Tibial nerve (tissue), 4 donors: ENCODE data around the gene PKHD1.

Experiments
- EP300 ChIP-seq, 2 donors: sonication (generic); formaldehyde crosslinking; IDR thresholded peaks; one replicate each; pipeline ENCODE4 v1.6.1; 2017; ENCODE audit warnings: antibody characterized with exemption in 2 of 2, mild to moderate bottlenecking in 1 of 2
- POLR2A ChIP-seq, 2 donors: fragments of 450-650 bp; IDR thresholded peaks; one replicate each; pipeline ENCODE4 v1.6.1; 2017; ENCODE audit warnings: antibody characterized with exemption in 2 of 2, mild to moderate bottlenecking in 2 of 2, moderate library complexity in 2 of 2
- TF ChIP-seq, protein P1 (sequence below), 5 experiments: fragments of 200-600 bp in 3 of 5; fragments of 450-650 bp in 2 of 5; sonication (generic) in 3 of 5; IDR thresholded peaks; one replicate each; pipeline ENCODE4 v1.5.1; 2016 to 2019; ENCODE audit warnings: antibody characterized with exemption in 5 of 5, mild to moderate bottlenecking in 3 of 5, moderate library complexity in 2 of 5

DNA sequence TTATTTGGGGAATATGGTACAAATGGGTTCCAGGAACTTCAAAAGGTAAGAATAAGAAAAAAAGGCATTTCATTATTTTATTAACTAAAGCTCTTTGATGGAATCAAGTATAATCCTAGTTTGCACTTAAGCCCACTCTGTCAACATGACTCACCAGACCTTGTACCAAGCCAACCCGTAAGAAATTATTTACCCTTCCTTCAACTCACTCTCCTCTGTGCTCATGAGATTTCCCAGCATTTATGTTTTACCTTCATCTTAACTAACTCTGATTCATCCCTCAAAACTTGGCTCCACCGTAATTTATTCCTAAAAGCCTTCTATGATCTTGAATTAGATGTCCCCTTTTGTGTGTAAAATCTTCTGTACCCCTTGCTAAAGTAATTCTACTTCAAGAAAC is 308.7 kb downstream of the PKHD1 start:
- TF ChIP-seq, protein P1, sequence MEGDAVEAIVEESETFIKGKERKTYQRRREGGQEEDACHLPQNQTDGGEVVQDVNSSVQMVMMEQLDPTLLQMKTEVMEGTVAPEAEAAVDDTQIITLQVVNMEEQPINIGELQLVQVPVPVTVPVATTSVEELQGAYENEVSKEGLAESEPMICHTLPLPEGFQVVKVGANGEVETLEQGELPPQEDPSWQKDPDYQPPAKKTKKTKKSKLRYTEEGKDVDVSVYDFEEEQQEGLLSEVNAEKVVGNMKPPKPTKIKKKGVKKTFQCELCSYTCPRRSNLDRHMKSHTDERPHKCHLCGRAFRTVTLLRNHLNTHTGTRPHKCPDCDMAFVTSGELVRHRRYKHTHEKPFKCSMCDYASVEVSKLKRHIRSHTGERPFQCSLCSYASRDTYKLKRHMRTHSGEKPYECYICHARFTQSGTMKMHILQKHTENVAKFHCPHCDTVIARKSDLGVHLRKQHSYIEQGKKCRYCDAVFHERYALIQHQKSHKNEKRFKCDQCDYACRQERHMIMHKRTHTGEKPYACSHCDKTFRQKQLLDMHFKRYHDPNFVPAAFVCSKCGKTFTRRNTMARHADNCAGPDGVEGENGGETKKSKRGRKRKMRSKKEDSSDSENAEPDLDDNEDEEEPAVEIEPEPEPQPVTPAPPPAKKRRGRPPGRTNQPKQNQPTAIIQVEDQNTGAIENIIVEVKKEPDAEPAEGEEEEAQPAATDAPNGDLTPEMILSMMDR (IDR thresholded peaks at IDR 0.05), result no peak
- TF ChIP-seq EP300 (IDR thresholded peaks at IDR 0.05) (no peak), POLR2A (IDR thresholded peaks at IDR 0.05) (no peak)
